ENCODE measurements around the gene WNT5B. TPM values are rescaled to one million over a fixed set of nuclear protein-coding genes. Genes with fewer than 3 reads are reported as not detected.
A peak's percentile ranks its signal among the peaks of the same experiment; 100 is the strongest.

Gene WNT5B
- total RNA-seq (under 1 TPM in 1 of 5 donors, not detected in 4; 0.20 TPM), total RNA-seq (0 to 0.76 (median 0.15) reads per million in 29 experiments)
- 0.15 TPM for total RNA-seq (2013)

DNA sequence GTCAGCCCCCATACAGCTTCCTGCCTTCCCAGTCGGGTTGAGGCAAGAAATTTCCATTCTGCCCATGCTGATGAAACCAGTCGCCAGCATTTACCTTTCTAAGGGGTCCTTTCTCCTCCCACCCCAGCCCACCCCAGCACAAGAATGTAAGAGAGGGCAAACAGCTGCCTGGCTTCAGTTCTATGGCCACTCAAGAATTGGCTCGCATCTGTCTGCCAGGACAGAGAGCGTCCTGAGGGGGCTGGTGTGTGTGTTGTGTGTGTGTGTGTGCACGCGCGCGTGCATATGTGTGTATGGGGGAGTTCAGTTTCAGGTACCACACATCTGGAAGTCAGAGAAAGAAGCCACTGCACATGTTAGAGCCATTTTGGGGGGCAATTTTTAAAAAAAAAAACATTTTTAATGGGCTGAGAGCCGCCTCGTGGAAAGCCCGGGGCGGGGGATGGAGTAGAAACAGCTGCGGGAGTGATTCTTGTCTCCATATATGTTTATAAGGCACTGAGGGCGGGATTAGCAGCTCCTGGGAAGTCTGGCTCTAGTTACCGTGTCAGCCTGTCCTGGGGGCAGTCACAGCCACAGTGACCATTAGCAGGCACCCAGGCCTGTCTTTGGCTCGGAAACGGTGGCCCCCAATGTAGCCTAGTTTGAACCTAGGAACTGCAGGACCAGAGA lies at the start of gene WNT5B:
Gene WNT5B, plus strand, starts transcription at position 566 of the 672 bp plus-strand sequence. CDS start 2,124 bp downstream, outside the sequence.
- peaks cover 15 to 24% (median 17%) of the 10 kb centered on the region in 3 donors for H3K4me1 Mint-ChIP-seq
- H3K36me3 ChIP-seq (ENCODE audit: control insufficient read depth in 2 of 2, extremely low read depth in 1 of 2, insufficient read depth in 1 of 2, low read length in 1 of 2): no peaks in the 10 kb centered on the region
- POLR2A ChIA-PET: interaction anchor here in 1 of 2 donors (0.7 kb wide), 2 partner anchors 9 to 966 kb away, joined by 3 read pairs; no protein-coding TSS in a partner anchor

GRCh38 chr12:1579651-1580435 lies 49.2 kb upstream of the WNT5B start:
- H3K4me1 ChIP-seq (ENCODE audit: control insufficient read depth in 1 of 2, extremely low read depth in 1 of 2, insufficient read depth in 2 of 2, low read length in 2 of 2): no peaks in the 10 kb centered on the region
- peaks cover 0 to 4% of the 10 kb centered on the region in 2 donors for H3K36me3 ChIP-seq (ENCODE audit: control insufficient read depth in 2 of 2, extremely low read depth in 1 of 2, insufficient read depth in 1 of 2, low read length in 1 of 2)
- CTCF ChIA-PET: no interaction called here
- H3K27ac ChIP-seq (ENCODE audit: low read length): no peak overlapping the region
- H3K27me3 ChIP-seq (replicated peaks in 1 of 2; ENCODE audit: control insufficient read depth in 2 of 2, extremely low read depth in 1 of 2, insufficient read depth in 2 of 2, low read length in 1 of 2): no peaks in the 10 kb centered on the region
- Mint-ChIP-seq H3K27ac (no peak overlapping the region), H3K9me3 (no peaks in the 10 kb centered on the region), H3K27me3 (no peaks in the 10 kb centered on the region), H3K4me1 (peaks cover 9 to 21% (median 11%) of the 10 kb centered on the region in 3 donors), H3K36me3 (peaks cover 12% of the 10 kb centered on the region), H3K4me3 (no peak overlapping the region)
- ATAC-seq (replicated peaks in 1 of 4): no peak
- WGBS (ENCODE audit: insufficient coverage): 97% methylated on average over 5 of the region's 11 CpGs
- no peak overlapping the region for H3K4me3 ChIP-seq (ENCODE audit: control insufficient read depth in 1 of 2, extremely low read depth in 1 of 2, low read length in 1 of 2)
- H3K9me3 ChIP-seq: no peaks in the 10 kb centered on the region
- POLR2A ChIA-PET: no interaction called here
- no peak for DNase-seq

More for the DNA sequence above, at the start of gene WNT5B:
- H3K4me3 ChIP-seq (ENCODE audit: control insufficient read depth in 1 of 2, extremely low read depth in 1 of 2, low read length in 1 of 2): peak within 1 kb of the TSS; percentile 30 to 49
- H3K9me3 ChIP-seq: no peaks in the 10 kb centered on the region
- no peak for DNase-seq
- Mint-ChIP-seq H3K9me3 (no peaks in the 10 kb centered on the region), H3K36me3 (no peaks in the 10 kb centered on the region), H3K27me3 (peaks cover 41 to 55% of the 10 kb centered on the region in 2 donors), H3K27ac (no peak within 1 kb of the TSS), H3K4me3 (peak within 1 kb of the TSS; percentile 59 to 82 (median 64))
- CTCF ChIA-PET: interaction anchor here (0.6 to 1.1 kb wide), 3 partner anchors 26 to 232 kb away, joined by 3 to 4 read pairs (median 3); no protein-coding TSS in a partner anchor
- ATAC-seq (replicated peaks in 1 of 4): no peak
- 83% methylated on average over 15 of the region's 17 CpGs for WGBS (ENCODE audit: insufficient coverage)
- H3K27ac ChIP-seq (ENCODE audit: low read length): no peak within 1 kb of the TSS
- peaks cover 3 to 52% of the 10 kb centered on the region in 2 experiments for H3K27me3 ChIP-seq (replicated peaks in 1 of 2; ENCODE audit: control insufficient read depth in 2 of 2, extremely low read depth in 1 of 2, insufficient read depth in 2 of 2, low read length in 1 of 2)
- H3K4me1 ChIP-seq (ENCODE audit: control insufficient read depth in 1 of 2, extremely low read depth in 1 of 2, insufficient read depth in 2 of 2, low read length in 2 of 2): peaks cover 2 to 20% of the 10 kb centered on the region in 2 experiments

DNA sequence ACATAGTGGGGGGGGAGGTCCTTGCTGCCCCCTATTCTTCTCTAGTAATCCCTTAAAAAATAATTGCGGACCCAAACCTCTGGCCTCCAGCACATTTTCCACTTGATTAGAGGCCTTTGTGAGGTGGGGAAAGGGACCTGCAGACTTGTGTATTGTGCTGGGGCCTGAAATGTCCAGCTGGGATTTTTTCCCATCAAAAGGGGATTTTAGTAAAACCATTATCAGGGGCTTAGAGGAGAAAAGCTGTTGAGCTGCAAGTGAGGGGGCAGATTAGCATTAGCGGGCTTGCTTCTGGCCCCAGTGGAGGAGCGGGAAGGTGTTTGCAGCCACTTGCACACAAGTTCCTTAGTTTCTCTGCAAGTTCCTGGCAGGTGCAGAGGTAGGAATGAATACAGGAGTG lies 48.5 kb upstream of the WNT5B start:
- H3K36me3 ChIP-seq (ENCODE audit: control insufficient read depth in 2 of 2, extremely low read depth in 1 of 2, insufficient read depth in 1 of 2, low read length in 1 of 2): peaks cover 0 to 4% of the 10 kb centered on the region in 2 donors
- H3K27ac ChIP-seq (ENCODE audit: low read length): no peak overlapping the region
- no peaks in the 10 kb centered on the region for H3K27me3 ChIP-seq (replicated peaks in 1 of 2; ENCODE audit: control insufficient read depth in 2 of 2, extremely low read depth in 1 of 2, insufficient read depth in 2 of 2, low read length in 1 of 2)
- peaks cover 12% of the 10 kb centered on the region for H3K36me3 Mint-ChIP-seq
- no peak overlapping the region for H3K4me3 ChIP-seq (ENCODE audit: control insufficient read depth in 1 of 2, extremely low read depth in 1 of 2, low read length in 1 of 2)
- H3K27me3 Mint-ChIP-seq: no peaks in the 10 kb centered on the region
- CTCF ChIA-PET: no interaction called here
- POLR2A ChIA-PET: no interaction called here
- no peak overlapping the region for H3K27ac Mint-ChIP-seq
- ATAC-seq (replicated peaks in 1 of 4) (no peak), DNase-seq (no peak)
- no peak overlapping the region for H3K4me3 Mint-ChIP-seq
- H3K4me1 Mint-ChIP-seq: peaks cover 9 to 16% (median 12%) of the 10 kb centered on the region in 3 donors
- H3K9me3 Mint-ChIP-seq: no peaks in the 10 kb centered on the region
- WGBS (ENCODE audit: insufficient coverage): 100% methylated on average over 2 of the region's 3 CpGs
- H3K4me1 ChIP-seq (ENCODE audit: control insufficient read depth in 1 of 2, extremely low read depth in 1 of 2, insufficient read depth in 2 of 2, low read length in 2 of 2): no peaks in the 10 kb centered on the region
- H3K9me3 ChIP-seq: no peaks in the 10 kb centered on the region

- ChIA-PET CTCF (interaction anchor here (0.6 to 3.4 kb wide), 6 partner anchors 26 to 1006 kb away, joined by 3 to 195 read pairs (median 8); no protein-coding TSS in a partner anchor), POLR2A (interaction anchor here in 1 of 2 donors (1.2 kb wide), 1 partner anchor 464 kb away, joined by 3 read pairs; no protein-coding TSS in a partner anchor)
- Histone ChIP-seq H3K36me3 (ENCODE audit: control insufficient read depth in 2 of 2, extremely low read depth in 1 of 2, insufficient read depth in 1 of 2, low read length in 1 of 2) (peaks cover 0 to 8% of the 10 kb centered on the region in 2 donors), H3K4me3 (ENCODE audit: control insufficient read depth in 1 of 2, extremely low read depth in 1 of 2, low read length in 1 of 2) (no peak overlapping the region), H3K27ac (ENCODE audit: low read length) (no peak overlapping the region), H3K4me1 (ENCODE audit: control insufficient read depth in 1 of 2, extremely low read depth in 1 of 2, insufficient read depth in 2 of 2, low read length in 2 of 2) (no peaks in the 10 kb centered on the region), H3K27me3 (replicated peaks in 1 of 2; ENCODE audit: control insufficient read depth in 2 of 2, extremely low read depth in 1 of 2, insufficient read depth in 2 of 2, low read length in 1 of 2) (no peaks in the 10 kb centered on the region), H3K9me3 (no peaks in the 10 kb centered on the region)
- no peaks in the 10 kb centered on the region for H3K27me3 Mint-ChIP-seq
- no peak overlapping the region for H3K4me3 Mint-ChIP-seq
- ATAC-seq (replicated peaks in 1 of 4) (no peak), DNase-seq (no peak)
- no peak overlapping the region for H3K27ac Mint-ChIP-seq
- 94% methylated on average over 5 of the region's 11 CpGs for WGBS (ENCODE audit: insufficient coverage)
- H3K36me3 Mint-ChIP-seq: peaks cover 17% of the 10 kb centered on the region
- H3K9me3 Mint-ChIP-seq: no peaks in the 10 kb centered on the region
- peaks cover 12 to 13% (median 12%) of the 10 kb centered on the region in 3 donors for H3K4me1 Mint-ChIP-seq
Measured at GRCh38 chr12:1581973-1582708, 46.9 kb upstream of the WNT5B start.

DNA sequence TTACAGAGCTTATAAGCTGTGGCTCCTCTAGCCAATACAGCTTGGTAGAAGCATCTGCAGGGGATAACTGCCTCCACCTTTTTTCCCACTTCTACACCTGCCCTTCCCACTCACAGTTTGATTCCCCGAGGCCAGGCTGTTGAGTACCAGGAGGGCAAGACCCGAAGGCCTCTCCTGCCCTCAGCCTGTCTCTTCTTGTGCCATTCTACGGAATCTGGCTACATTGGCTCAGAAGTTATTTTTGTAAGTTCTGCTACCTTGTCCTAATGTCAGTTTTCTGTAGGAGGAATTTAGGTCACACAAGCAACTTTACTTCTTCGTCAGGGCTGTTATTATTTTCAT lies 46.4 kb upstream of the WNT5B start:
- DNase-seq (no peak), ATAC-seq (replicated peaks in 1 of 4) (no peak)
- 100% methylated on average over 1 of the region's 4 CpGs for WGBS (ENCODE audit: insufficient coverage)
- Mint-ChIP-seq H3K4me1 (peaks cover 16 to 18% (median 17%) of the 10 kb centered on the region in 3 donors), H3K9me3 (no peaks in the 10 kb centered on the region), H3K27ac (no peak overlapping the region), H3K27me3 (no peaks in the 10 kb centered on the region), H3K4me3 (no peak overlapping the region), H3K36me3 (peaks cover 17% of the 10 kb centered on the region)
- H3K27me3 ChIP-seq (replicated peaks in 1 of 2; ENCODE audit: control insufficient read depth in 2 of 2, extremely low read depth in 1 of 2, insufficient read depth in 2 of 2, low read length in 1 of 2): no peaks in the 10 kb centered on the region
- H3K36me3 ChIP-seq (ENCODE audit: control insufficient read depth in 2 of 2, extremely low read depth in 1 of 2, insufficient read depth in 1 of 2, low read length in 1 of 2): peaks cover 0 to 8% of the 10 kb centered on the region in 2 donors
- ChIA-PET CTCF (interaction anchor here (0.7 to 3.4 kb wide), 21 partner anchors 10 to 1006 kb away, joined by 3 to 195 read pairs (median 4); no protein-coding TSS in a partner anchor), POLR2A (interaction anchor here (0.7 to 1.4 kb wide), 4 partner anchors 20 to 467 kb away, joined by 3 to 8 read pairs (median 4); no protein-coding TSS in a partner anchor)
- H3K27ac ChIP-seq (ENCODE audit: low read length): no peak overlapping the region
- H3K4me1 ChIP-seq (ENCODE audit: control insufficient read depth in 1 of 2, extremely low read depth in 1 of 2, insufficient read depth in 2 of 2, low read length in 2 of 2): peaks cover 0 to 2% of the 10 kb centered on the region in 2 experiments
- H3K4me3 ChIP-seq (ENCODE audit: control insufficient read depth in 1 of 2, extremely low read depth in 1 of 2, low read length in 1 of 2): no peak overlapping the region
- no peaks in the 10 kb centered on the region for H3K9me3 ChIP-seq
